Chondrocyte (in vitro differentiated cells): ENCODE results near the gene OR10A2. TPM values are rescaled to one million over a fixed set of nuclear protein-coding genes. Genes with fewer than 3 reads are reported as not detected.
A peak's percentile ranks its signal among the peaks of the same experiment; 100 is the strongest.

ENCODE experiments used
- DNase-seq: peaks from one replicate; pipeline ENCODE4 v3.0.0; 2021; ENCODE audit warnings: mixed read lengths, low spot score
- H3K27ac Mint-ChIP-seq: one replicate; pipeline ENCODE4 v1.8.0; 2021; ENCODE audit warnings: mild to moderate bottlenecking, moderate library complexity, mixed read lengths; ENCODE audit not compliant: unreplicated experiment
- H3K27me3 Mint-ChIP-seq: 2 replicates; pipeline ENCODE4 v1.8.0; 2021; ENCODE audit warnings: low read depth, mixed read lengths
- H3K36me3 Mint-ChIP-seq: 2 replicates; pipeline ENCODE4 v1.8.0; 2021; ENCODE audit warnings: low read depth, mixed read lengths
- H3K4me1 Mint-ChIP-seq: 2 replicates; pipeline ENCODE4 v1.8.0; 2021; ENCODE audit warnings: low read depth, mild to moderate bottlenecking, mixed read lengths
- H3K4me3 Mint-ChIP-seq: one replicate; pipeline ENCODE4 v1.8.0; 2021; ENCODE audit warnings: mild to moderate bottlenecking, moderate library complexity, mixed read lengths; ENCODE audit not compliant: unreplicated experiment
- H3K9me3 Mint-ChIP-seq: 2 replicates; pipeline ENCODE4 v1.8.0; 2021; ENCODE audit warnings: low read depth, mixed read lengths
- long read RNA-seq: library from polyadenylated mRNA; stranded (forward); transcript quantifications from one replicate; pipeline ENCODE4 v2.0.0, GENCODE V29; 2021
- total RNA-seq: library from RNA; stranded (reverse); gene quantifications from 3 replicates; pipeline ENCODE4 v1.2.1, GENCODE V29; 2021
- TF ChIP-seq, protein P1 (sequence below): fragments of 200-600 bp; sonication (generic); IDR thresholded peaks from 2 replicates; pipeline ENCODE4 v1.5.0; 2021; ENCODE audit warnings: antibody characterized with exemption, mild to moderate bottlenecking, moderate library complexity

The OR10A2 gene
- not detected in 3 replicates for total RNA-seq
- long read RNA-seq: 0 reads

GRCh38 chr11:6862961-6863360 is at the start of gene OR10A2:
OR10A2 (plus strand) TSS chr11:6863057; CDS start chr11:6869755, 6,698 bp downstream.
- H3K36me3 Mint-ChIP-seq: no peaks in the 10 kb centered on the region
- peaks cover 7% of the 10 kb centered on the region for H3K4me1 Mint-ChIP-seq
- no peak for DNase-seq
- H3K27ac Mint-ChIP-seq: no peak within 1 kb of the TSS
- TF ChIP-seq, protein P1, sequence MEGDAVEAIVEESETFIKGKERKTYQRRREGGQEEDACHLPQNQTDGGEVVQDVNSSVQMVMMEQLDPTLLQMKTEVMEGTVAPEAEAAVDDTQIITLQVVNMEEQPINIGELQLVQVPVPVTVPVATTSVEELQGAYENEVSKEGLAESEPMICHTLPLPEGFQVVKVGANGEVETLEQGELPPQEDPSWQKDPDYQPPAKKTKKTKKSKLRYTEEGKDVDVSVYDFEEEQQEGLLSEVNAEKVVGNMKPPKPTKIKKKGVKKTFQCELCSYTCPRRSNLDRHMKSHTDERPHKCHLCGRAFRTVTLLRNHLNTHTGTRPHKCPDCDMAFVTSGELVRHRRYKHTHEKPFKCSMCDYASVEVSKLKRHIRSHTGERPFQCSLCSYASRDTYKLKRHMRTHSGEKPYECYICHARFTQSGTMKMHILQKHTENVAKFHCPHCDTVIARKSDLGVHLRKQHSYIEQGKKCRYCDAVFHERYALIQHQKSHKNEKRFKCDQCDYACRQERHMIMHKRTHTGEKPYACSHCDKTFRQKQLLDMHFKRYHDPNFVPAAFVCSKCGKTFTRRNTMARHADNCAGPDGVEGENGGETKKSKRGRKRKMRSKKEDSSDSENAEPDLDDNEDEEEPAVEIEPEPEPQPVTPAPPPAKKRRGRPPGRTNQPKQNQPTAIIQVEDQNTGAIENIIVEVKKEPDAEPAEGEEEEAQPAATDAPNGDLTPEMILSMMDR: no peak
- H3K4me3 Mint-ChIP-seq: no peak within 1 kb of the TSS
- no peaks in the 10 kb centered on the region for H3K27me3 Mint-ChIP-seq
- H3K9me3 Mint-ChIP-seq: peaks cover 10% of the 10 kb centered on the region

DNA sequence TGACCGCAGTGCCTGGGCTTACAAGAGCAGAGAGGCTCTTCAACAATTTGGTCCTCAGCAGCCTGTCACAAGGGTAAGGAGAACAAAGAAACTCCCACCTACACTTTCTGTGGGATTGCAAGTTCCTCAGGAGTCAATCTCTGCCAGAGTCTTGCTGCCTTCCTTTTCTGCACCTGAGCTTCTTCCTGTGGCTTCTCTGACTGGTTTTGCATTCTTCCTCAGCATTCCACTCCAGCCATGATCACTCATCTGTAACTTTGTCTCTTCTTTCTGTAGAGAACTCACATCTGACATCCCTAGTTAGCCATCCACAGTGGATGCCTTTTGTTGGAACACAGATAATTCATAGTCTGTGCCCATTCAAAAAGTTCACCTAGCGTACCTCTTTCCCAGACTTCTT is 49.2 kb upstream of the OR10A2 start:
- H3K27ac Mint-ChIP-seq: no peak overlapping the region

DNA sequence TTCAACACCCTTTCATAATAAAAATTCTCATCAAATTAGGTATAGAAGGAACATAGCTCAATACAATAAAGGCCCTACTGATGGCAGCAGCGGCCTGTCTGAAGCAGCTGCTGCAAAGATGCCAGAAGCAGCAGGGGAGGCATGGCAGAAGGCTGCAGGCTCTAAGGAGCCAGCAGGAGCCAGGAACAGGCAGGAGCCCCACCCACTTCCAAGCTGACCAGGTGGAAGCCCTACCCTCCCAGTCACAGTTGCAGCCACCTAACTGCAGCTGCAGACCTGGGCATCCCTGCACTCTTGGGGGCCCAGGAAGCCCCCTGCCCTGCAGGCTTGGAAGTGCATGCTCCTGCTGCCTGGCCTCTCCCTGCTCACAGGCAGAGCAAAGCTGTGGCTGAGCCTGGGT is 45.2 kb upstream of the OR10A2 start:
- no peak for DNase-seq
- Mint-ChIP-seq H3K4me1 (no peaks in the 10 kb centered on the region), H3K9me3 (peaks cover 10% of the 10 kb centered on the region), H3K36me3 (no peaks in the 10 kb centered on the region), H3K4me3 (no peak overlapping the region), H3K27ac (no peak overlapping the region), H3K27me3 (peaks cover 4% of the 10 kb centered on the region)
- TF ChIP-seq, protein P1: peak; percentile 45

More for the DNA sequence above, 49.2 kb upstream of the OR10A2 start:
- Mint-ChIP-seq H3K9me3 (no peaks in the 10 kb centered on the region), H3K4me1 (no peaks in the 10 kb centered on the region), H3K36me3 (no peaks in the 10 kb centered on the region), H3K27me3 (peaks cover 8% of the 10 kb centered on the region), H3K4me3 (no peak overlapping the region)
- TF ChIP-seq, protein P1: no peak
- DNase-seq: no peak

DNA sequence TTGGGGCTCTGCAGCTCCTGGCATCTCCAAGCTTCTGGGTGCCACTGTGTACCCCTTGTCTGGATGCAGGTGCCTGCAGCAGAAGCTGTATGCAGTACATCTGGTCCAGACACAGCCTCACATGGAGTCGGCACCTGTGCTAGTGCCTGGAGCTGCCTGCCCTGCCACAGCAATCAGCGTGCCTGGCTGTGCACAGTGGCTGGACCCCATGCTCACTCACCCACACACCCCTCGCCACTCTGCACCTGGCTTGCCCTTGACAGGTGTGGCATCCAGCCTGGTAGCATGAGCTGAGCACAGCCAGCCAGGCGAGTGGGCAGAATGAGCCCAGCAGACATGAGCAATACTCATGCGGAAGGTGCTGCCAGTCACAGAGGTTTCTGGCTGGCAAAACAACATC is 43.9 kb upstream of the OR10A2 start:
- H3K9me3 Mint-ChIP-seq: peaks cover 10% of the 10 kb centered on the region
- peaks cover 4% of the 10 kb centered on the region for H3K27me3 Mint-ChIP-seq
- no peak for DNase-seq
- TF ChIP-seq, protein P1: no peak
- H3K4me1 Mint-ChIP-seq: no peaks in the 10 kb centered on the region
- H3K4me3 Mint-ChIP-seq: no peak overlapping the region
- no peaks in the 10 kb centered on the region for H3K36me3 Mint-ChIP-seq
- no peak overlapping the region for H3K27ac Mint-ChIP-seq

DNA sequence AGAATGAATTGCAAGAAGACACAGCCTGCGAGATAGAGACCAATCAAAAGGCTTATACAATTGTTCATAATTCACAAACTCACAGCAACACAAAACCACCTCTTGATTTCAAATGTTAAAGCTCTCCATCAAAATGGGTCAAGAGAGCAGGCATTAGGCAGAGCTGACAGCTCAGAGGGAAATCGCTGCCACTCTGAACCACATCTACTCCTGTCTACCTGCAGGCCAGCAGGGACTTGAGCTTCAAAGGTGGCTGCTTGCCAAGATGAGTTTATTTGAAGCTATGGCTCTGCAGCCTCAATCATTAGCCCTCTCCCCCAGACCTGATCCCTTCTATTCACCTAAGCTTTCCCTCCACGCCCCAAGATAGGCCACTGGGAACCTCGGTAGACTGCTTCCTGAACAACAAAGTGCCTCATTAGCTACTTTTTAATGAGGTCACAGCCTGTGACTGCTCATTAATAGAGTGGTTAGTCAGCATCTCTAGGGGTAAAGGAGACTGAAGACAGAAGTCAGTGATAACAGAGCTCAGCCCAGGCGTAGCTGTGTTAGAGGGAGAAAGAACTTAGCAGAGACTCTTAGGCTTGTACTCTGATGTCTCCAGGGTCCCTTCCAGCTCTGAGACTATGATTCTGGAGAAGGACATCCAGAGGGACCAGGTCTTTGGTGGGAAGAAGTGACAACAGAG is 38.6 kb upstream of the OR10A2 start:
- no peak overlapping the region for H3K27ac Mint-ChIP-seq
- peaks cover 4% of the 10 kb centered on the region for H3K27me3 Mint-ChIP-seq
- TF ChIP-seq, protein P1: no peak
- no peak for DNase-seq
- peaks cover 10% of the 10 kb centered on the region for H3K9me3 Mint-ChIP-seq
- no peaks in the 10 kb centered on the region for H3K4me1 Mint-ChIP-seq
- H3K4me3 Mint-ChIP-seq: no peak overlapping the region
- no peaks in the 10 kb centered on the region for H3K36me3 Mint-ChIP-seq
